ENCODE data around the gene ITGB3.

Gene ITGB3

DNA sequence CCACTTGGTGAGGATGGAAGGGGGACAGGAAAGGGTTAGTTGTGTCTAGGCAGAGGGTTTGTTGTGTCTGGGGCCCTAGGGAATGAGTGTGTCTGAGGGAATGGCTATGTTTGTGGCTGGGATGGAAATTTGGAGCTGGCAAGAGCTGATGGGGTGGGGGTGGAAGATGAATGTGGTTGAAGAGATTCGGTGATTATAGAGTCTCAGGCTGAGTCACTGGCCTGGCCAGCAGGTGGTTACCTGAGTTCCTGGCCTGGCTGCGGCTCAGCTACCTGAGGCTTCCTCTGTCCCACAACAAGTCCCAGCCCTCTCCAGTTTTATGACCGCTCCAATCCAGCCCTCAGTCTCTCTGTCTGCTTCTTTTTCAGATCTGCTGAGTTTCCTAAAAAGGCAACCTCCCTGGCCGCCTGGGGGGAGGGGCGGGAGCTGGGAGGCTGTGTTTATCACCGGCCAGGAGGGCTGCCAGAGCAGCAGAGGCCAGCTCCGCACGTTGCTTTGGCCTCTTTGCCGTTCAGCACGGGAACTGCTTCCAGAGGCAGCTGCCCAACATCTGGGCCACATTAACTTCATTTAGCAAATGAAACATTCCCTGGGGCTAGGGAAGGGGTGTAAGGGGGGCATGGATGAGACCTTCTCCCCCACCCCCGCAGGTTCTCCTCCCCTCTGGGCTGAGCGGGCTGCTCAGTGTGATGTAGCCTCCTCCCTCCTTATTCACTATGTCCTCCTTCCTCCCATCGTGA lies 21.8 kb downstream of the ITGB3 start:
- no peak for DNase-seq (ENCODE audit: low read depth)
- H3K4me3 ChIP-seq (ENCODE audit: low read depth, low read length) = no peak overlapping the region
- TF ChIP-seq, protein P1, sequence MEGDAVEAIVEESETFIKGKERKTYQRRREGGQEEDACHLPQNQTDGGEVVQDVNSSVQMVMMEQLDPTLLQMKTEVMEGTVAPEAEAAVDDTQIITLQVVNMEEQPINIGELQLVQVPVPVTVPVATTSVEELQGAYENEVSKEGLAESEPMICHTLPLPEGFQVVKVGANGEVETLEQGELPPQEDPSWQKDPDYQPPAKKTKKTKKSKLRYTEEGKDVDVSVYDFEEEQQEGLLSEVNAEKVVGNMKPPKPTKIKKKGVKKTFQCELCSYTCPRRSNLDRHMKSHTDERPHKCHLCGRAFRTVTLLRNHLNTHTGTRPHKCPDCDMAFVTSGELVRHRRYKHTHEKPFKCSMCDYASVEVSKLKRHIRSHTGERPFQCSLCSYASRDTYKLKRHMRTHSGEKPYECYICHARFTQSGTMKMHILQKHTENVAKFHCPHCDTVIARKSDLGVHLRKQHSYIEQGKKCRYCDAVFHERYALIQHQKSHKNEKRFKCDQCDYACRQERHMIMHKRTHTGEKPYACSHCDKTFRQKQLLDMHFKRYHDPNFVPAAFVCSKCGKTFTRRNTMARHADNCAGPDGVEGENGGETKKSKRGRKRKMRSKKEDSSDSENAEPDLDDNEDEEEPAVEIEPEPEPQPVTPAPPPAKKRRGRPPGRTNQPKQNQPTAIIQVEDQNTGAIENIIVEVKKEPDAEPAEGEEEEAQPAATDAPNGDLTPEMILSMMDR (IDR thresholded peaks at IDR 0.05; ENCODE audit: low read depth, low read length, missing control alignments) = no peak

DNA sequence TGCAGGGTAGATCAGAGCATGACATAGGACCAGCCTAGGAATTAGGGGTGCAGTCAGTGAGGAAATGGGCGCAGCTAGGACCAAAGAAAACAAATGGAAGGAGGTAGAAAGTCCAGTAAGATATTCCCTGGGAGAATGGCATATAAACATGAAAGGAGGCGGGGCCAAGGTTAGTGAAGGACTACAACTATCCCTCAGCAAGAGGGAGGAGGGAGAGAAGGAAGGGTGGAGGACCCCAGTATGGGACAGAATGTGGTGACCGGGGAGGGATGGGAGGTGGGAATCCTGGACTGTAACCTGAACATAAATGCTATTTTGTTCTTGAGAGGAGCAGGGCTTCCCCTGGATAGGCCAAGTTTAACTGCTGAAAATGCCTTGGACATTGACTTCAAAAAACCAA lies 22.8 kb downstream of the ITGB3 start:
- H3K4me3 ChIP-seq (ENCODE audit: low read depth, low read length) = no peak overlapping the region
- TF ChIP-seq, protein P1 (IDR thresholded peaks at IDR 0.05; ENCODE audit: low read depth, low read length, missing control alignments) = no peak
- DNase-seq (ENCODE audit: low read depth) = no peak

DNA sequence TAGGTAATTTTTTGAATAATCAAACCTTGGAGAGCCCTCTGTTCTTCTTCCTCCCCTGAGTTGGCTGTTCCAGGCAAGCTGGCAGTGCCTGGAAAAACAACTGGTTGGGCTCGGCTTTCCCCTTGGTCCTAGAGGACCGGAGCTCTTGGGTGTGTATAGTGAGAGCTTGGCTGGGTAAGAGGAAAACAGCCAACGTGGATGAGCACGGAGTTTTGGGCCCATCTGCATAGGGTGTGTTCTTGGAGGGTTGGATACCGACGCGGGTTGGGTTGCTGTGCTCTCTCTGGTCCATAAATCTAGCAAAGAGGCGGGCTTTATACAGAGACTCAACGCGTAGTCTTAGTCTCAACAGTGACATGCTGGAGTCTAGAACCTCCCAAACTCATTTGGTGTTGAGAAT lies 23.2 kb downstream of the ITGB3 start:
- TF ChIP-seq, protein P1 (IDR thresholded peaks at IDR 0.05; ENCODE audit: low read depth, low read length, missing control alignments) = no peak
- H3K4me3 ChIP-seq (ENCODE audit: low read depth, low read length) = no peak overlapping the region
- DNase-seq (ENCODE audit: low read depth) = no peak

DNA sequence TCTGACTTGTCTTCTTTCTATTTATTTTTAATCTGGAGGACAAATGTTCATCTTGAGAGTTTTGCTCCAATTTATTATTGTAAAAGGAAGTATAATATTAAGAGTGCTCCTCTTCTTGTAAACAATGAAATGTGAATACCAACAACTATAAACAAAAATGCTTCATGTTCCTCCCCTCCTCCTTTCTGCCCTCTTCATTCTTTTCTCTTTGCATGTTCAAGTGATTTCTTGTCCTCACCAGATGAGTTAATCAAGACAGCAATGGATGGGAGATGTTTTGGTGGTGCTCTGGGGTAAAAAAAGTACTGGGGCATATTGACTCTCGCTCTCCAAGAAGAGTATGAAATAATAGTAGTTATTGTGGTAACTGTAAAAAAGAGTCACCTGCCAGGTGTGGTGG lies 24.3 kb downstream of the ITGB3 start:
- H3K4me3 ChIP-seq (ENCODE audit: low read depth, low read length) = no peak overlapping the region
- TF ChIP-seq, protein P1 (IDR thresholded peaks at IDR 0.05; ENCODE audit: low read depth, low read length, missing control alignments) = no peak
- DNase-seq (ENCODE audit: low read depth) = no peak

DNA sequence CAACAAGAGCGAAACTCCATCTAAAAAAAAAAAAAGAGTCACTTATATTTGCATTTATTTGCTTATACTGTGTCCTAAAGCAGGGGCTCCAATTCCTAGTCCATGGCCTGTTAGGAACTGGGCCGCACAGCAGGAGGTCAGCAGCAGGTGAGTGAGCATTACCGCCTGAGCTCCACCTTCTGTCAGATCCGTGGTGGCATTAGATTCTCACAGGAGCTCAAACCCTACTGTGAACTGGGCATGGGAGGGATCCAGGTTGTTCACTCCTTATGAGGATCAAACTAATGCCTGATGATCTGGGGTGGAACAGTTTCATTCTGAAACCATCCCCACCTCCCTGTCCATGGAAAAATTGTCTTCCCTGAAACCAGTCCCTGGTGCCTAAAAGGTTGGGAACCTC lies 24.9 kb downstream of the ITGB3 start:
- no peak overlapping the region for H3K4me3 ChIP-seq (ENCODE audit: low read depth, low read length)
- TF ChIP-seq, protein P1 (IDR thresholded peaks at IDR 0.05; ENCODE audit: low read depth, low read length, missing control alignments) = no peak

DNA sequence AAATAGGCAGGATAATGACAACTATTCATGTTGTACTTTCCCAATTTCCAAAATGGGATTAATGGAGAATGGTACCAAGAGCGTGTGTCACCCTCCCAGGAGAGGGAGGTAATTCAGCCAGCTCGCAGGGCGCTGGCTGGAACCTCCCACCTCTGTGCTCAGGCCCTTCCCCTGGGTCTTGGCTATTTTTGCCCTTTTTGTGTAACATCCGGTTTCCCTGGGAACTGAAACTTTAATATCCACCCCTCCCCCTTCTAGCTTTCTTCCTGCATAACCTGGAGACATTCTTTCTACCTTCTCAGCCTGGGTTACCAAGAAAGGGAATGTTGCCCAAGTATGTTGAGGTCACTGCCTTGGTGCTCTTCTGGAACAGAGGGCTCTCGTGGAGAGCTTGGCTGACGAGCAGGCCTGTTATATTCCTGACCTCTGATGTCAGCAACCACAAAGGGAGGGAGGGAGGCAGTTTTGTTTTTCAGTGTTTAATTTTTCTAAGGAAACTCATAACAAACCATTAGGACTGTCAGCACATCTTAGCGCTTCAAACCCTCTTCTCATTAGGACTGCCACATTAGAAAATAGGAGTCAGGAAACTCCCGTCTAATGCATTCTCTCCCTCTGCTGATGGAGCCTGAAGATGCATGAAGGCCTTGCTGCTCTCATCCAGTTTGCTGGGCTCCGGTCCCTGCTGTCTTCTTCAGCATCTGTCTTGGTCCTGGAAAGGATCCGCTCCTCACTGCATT lies 25.6 kb downstream of the ITGB3 start:
- H3K4me3 ChIP-seq (ENCODE audit: low read depth, low read length) = no peak overlapping the region
- TF ChIP-seq, protein P1 (IDR thresholded peaks at IDR 0.05; ENCODE audit: low read depth, low read length, missing control alignments) = no peak
- DNase-seq (ENCODE audit: low read depth) = peak; percentile 71

More for the DNA sequence above, 24.9 kb downstream of the ITGB3 start:
- no peak for DNase-seq (ENCODE audit: low read depth)

All from GM12864 (cell line).